DMS 273 (cell line): ENCODE measurements around the gene MT1G.
"Not testable (repeated sequence)": the region's sequence is repeated elsewhere in the genome, so short reads cannot be mapped to it uniquely, and the experiment has no call there.

Experiments
- DNase-seq: peaks from one replicate; lab custom pipeline; 2025; ENCODE audit not compliant: unreplicated experiment; lab: John Stamatoyannopoulos, UW

The MT1G gene

GRCh38 chr16:56637814-56638750 lies 29.8 kb downstream of the MT1G start, which contains the start of gene MT1A:
MT1A (plus strand) TSS chr16:56638666; CDS start chr16:56638739, 73 bp downstream.
- DNase-seq, result no peak

- no peak for DNase-seq
These were observed 31.1 kb downstream of the MT1G start for GRCh38 chr16:56636616-56637413.

DNA sequence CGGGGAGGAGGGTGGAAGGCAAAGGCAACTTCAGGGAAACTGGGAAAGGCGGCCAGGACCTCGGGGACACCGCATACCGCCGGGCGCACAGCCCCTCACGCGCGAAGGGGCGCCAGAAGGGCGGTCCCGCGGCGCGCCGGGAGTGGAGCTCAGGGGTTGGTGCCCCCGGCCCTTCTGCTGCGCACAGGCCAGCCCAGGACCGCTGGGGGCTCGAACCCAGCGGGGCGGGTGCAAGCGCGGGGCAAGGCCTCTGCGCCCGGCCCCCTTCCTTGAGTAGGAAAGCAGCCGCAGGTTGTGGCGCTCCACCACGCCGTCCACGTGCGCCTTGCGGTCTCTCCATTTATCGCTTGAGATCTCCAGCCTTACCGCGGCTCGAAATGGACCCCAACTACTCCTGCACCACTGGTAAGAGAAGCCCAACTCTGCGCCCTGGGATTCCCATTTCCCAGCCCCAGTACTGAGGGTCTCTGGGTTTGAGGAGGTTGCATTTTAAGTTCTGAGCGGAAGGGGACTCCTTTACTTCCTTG lies 32.4 kb downstream of the MT1G start:
- no peak for DNase-seq

- DNase-seq, result no peak
These were observed 33.0 kb downstream of the MT1G start for GRCh38 chr16:56634715-56635440.

DNA sequence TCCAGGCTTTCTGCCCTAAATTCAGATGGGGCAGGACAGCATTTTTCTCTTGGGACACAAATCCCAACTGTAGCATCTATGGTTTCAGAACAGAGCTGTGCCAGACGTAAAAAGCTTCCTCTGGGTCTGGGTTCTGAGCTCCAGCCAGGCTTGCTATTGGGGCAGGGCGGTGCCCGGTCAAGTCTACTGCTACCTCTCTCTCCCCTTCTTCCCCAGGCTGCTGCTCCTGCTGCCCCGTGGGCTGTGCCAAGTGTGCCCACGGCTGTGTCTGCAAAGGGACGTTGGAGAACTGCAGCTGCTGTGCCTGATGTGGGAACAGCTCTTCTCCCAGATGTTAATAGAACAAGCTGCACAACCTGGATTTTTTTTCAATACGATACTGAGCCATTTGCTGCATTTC lies 34.3 kb downstream of the MT1G start:
- DNase-seq, result no peak

- DNase-seq, result no peak
These were observed 35.0 kb downstream of the MT1G start for GRCh38 chr16:56632848-56633365.

GRCh38 chr16:56632156-56632847 lies 35.6 kb downstream of the MT1G start, which contains the start of gene MT1M:
MT1M (plus strand) TSS chr16:56632659; CDS start chr16:56632732, 73 bp downstream.
- DNase-seq, result peak; percentile 55

DNA sequence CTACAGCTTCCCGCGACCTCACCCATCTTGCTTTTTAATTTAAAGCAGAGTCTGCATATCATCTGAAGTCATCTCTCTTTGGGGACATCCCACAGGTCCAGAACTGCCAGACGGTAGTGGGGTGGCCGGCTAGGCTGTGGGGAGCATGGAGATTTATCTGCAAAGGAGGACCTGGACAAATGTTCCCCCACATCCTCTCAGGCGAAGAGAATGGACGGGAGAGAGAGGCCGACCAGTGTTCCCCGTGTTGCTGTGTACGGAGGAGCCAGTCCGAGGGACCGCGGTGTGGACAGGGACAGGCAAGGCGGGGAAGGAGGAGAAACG lies 36.1 kb downstream of the MT1G start:
- DNase-seq, result no peak

GRCh38 chr16:56631197-56631596 lies 36.7 kb downstream of the MT1G start:
- no peak for DNase-seq

DNA sequence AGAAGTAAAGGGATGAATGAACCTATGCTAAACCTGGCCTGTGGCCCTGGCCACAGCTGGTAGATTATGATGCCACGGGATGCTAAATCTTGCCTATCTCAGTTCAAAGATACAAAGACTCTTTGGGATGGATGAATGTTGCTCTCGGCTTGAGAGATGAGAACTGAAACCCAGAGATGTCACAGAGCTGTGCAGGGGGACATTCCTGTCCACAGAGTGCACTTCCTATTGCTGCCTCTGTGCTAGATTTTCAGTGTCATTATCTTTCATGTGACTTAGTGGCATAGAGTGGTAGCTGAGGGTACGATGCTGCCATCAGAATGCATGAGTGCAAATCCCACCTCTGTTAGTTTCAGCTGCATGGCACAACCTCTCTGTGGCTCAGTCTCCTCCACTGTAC lies 37.7 kb downstream of the MT1G start:
- DNase-seq, result no peak

DNA sequence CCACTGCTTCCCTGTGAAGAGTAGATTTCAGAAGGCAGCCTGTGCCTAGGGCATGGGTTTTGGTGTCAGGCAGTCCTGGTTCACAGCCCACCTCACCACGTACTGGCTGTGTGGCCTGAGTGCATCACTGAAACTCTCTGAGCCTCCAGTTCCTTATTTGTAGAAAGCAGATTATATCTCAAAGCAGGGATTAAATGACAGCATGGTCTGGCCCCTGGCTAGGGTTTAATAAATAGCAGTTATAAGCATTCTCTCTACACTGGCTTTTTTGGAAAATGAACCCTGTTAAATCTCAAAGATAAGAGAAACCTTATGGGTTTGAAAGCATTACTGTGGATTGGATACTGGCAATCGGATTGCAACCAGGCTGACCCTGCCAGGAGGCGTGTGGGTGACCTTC lies 38.3 kb downstream of the MT1G start:
- no peak for DNase-seq

- peak; percentile 22 for DNase-seq
These were observed 39.1 kb downstream of the MT1G start for GRCh38 chr16:56628486-56629350.

DNA sequence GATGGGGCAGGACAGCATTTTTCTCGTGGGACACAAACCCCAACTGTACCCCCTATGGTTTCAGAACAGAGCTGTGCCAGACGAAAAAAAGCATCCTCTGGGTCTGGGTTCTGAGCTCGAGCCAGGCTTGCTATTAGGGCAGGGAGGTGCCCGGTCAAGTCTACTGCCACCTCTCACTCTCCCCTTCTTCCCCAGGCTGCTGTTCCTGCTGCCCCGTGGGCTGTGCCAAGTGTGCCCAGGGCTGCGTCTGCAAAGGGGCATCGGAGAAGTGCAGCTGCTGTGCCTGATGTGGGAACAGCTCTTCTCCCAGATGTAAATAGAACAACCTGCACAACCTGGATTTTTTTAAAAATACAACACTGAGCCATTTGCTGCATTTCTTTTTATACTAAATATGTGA lies 41.2 kb downstream of the MT1G start:
- DNase-seq, result no peak

- DNase-seq, result no peak
These were observed 41.8 kb downstream of the MT1G start for GRCh38 chr16:56625943-56626654.

- DNase-seq, result no peak
These were observed 42.5 kb downstream of the MT1G start, which contains the start of gene MT1E for GRCh38 chr16:56625140-56625942. MT1E (plus strand) TSS chr16:56625781; CDS start chr16:56625852, 71 bp downstream.

DNA sequence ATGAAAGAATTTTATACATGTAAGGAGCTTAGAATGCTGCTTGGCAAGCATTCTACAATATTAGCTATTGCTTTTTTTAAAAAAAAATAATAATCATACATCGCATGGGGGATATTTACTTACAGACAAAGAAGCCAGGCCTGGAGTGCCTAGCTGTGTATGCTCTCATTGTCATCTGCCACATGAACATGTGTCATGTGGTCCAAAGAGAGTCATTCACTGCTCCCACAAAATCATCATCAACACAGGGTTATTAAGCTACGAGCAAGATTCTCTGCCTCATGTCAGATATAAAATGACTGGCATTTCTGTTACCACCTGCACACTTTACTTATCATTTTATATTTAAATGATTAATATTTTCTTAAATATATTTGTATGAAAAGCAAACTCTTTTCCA lies 44.2 kb downstream of the MT1G start:
- DNase-seq, result no peak

DNA sequence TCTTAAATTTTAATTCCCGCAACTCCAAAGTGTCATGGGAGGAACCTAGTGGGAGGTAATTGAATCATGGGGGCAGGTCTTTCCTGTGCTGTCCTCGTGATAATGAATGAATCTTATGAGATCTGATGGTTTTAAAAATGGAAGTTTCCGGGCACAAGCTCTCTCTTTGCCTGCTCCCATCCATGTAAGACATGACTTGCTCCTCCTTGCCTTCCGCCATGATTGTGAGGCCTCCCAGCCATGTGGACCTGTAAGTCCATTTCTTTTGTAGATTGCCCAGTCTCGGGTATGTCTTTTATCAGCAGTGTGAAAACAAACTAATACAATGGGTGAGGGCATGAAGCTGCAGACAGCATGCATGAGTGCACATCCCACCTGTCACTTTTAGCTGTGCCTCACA lies 44.7 kb downstream of the MT1G start:
- not testable (repeated sequence) for DNase-seq
